HUES64 (cell line): ENCODE data around the gene OSER1.
"Not testable (repeated sequence)": the region's sequence is repeated elsewhere in the genome, so short reads cannot be mapped to it uniquely, and the experiment has no call there.

ENCODE experiments used
- H3K27ac ChIP-seq: 2 replicates; pipeline ENCODE4 v1.7.0; 2013; ENCODE audit warnings: low read depth, low read length, inconsistent platforms
- H3K27me3 ChIP-seq: 2 replicates; pipeline ENCODE4 v1.6.1; 2013; ENCODE audit warnings: mild to moderate bottlenecking, low read length; ENCODE audit not compliant: insufficient read depth
- H3K36me3 ChIP-seq: 2 replicates; pipeline ENCODE4 v1.6.1; 2013; ENCODE audit warnings: mild to moderate bottlenecking, low read length; ENCODE audit not compliant: insufficient read depth
- H3K4me1 ChIP-seq: 2 replicates; pipeline ENCODE4 v1.6.1; 2013; ENCODE audit warnings: mild to moderate bottlenecking, low read length, moderate library complexity; ENCODE audit not compliant: insufficient read depth
- H3K4me3 ChIP-seq: 2 replicates; pipeline ENCODE4 v1.5.1; 2013; ENCODE audit warnings: mild to moderate bottlenecking, low read length, moderate library complexity
- H3K9ac ChIP-seq: 2 replicates; pipeline ENCODE4 v1.6.1; 2013; ENCODE audit warnings: mild to moderate bottlenecking, low read depth, low read length
- H3K9me3 ChIP-seq: 2 replicates; pipeline ENCODE4 v1.6.1; 2013; ENCODE audit warnings: low read depth, low read length; ENCODE audit not compliant: insufficient read depth
- WGBS: fragments of 150-250, 120-280 bp; methylation state at CpG from one replicate; pipeline ENCODE4 v1.1.7; 2013; ENCODE audit warnings: missing lambda C conversion rate; 5-methylcytosine and 5-hydroxymethylcytosine counted together

OSER1 gene

GRCh38 chr20:44199877-44200276, 10.7 kb downstream of the OSER1 start:
- Histone ChIP-seq H3K4me1 (no peaks in the 10 kb centered on the region; the same call in 1 of the 2 replicates), H3K36me3 (peaks cover 84% of the 10 kb centered on the region), H3K4me3 (no peak overlapping the region), H3K9ac (no peak overlapping the region), H3K27ac (no peak overlapping the region), H3K27me3 (no peaks in the 10 kb centered on the region), H3K9me3 (no peaks in the 10 kb centered on the region)
- 94% methylated on average over 4 of the region's 4 CpGs for WGBS

- no peak overlapping the region for H3K9ac ChIP-seq
- 92% methylated on average over 4 of the region's 4 CpGs for WGBS
- no peaks in the 10 kb centered on the region for H3K9me3 ChIP-seq
- H3K36me3 ChIP-seq, result peaks cover 74% of the 10 kb centered on the region
- no peaks in the 10 kb centered on the region for H3K27me3 ChIP-seq
- H3K4me1 ChIP-seq, result no peaks in the 10 kb centered on the region
- H3K27ac ChIP-seq, result no peak overlapping the region
- H3K4me3 ChIP-seq, result no peak overlapping the region
Observed at GRCh38 chr20:44198872-44199271, 11.7 kb downstream of the OSER1 start.

- H3K4me1 ChIP-seq, result no peaks in the 10 kb centered on the region
- no peak overlapping the region for H3K9ac ChIP-seq
- H3K9me3 ChIP-seq, result no peaks in the 10 kb centered on the region
- no peak overlapping the region for H3K27ac ChIP-seq
- H3K36me3 ChIP-seq, result peaks cover 49% of the 10 kb centered on the region
- H3K27me3 ChIP-seq, result no peaks in the 10 kb centered on the region
- no peak overlapping the region for H3K4me3 ChIP-seq
- 93% methylated on average over 1 of the region's 3 CpGs for WGBS
Observed at GRCh38 chr20:44196271-44196670, 14.3 kb downstream of the OSER1 start.

- no peaks in the 10 kb centered on the region for H3K4me1 ChIP-seq
- no peaks in the 10 kb centered on the region for H3K9me3 ChIP-seq
- no peak overlapping the region for H3K9ac ChIP-seq
- no CpG with 5 or more reads among the region's 1 CpG for WGBS
- peaks cover 42% of the 10 kb centered on the region for H3K36me3 ChIP-seq
- H3K4me3 ChIP-seq, result no peak overlapping the region
- H3K27ac ChIP-seq, result no peak overlapping the region
- no peaks in the 10 kb centered on the region for H3K27me3 ChIP-seq
Observed at GRCh38 chr20:44195605-44196004, 15.0 kb downstream of the OSER1 start.

GRCh38 chr20:44193801-44194200, 16.8 kb downstream of the OSER1 start:
- no peak overlapping the region for H3K9ac ChIP-seq
- H3K36me3 ChIP-seq, result peaks cover 24% of the 10 kb centered on the region
- H3K4me3 ChIP-seq, result no peak overlapping the region
- no peaks in the 10 kb centered on the region for H3K4me1 ChIP-seq
- H3K27ac ChIP-seq, result no peak overlapping the region
- H3K9me3 ChIP-seq, result no peaks in the 10 kb centered on the region
- no peaks in the 10 kb centered on the region for H3K27me3 ChIP-seq
- WGBS, result 85% methylated on average over 2 of the region's 2 CpGs

GRCh38 chr20:44191640-44192039, 18.9 kb downstream of the OSER1 start:
- WGBS, result 93% methylated on average over 5 of the region's 5 CpGs
- not testable (repeated sequence) for H3K4me3 ChIP-seq, H3K27ac ChIP-seq, H3K27me3 ChIP-seq, H3K9me3 ChIP-seq, H3K36me3 ChIP-seq, H3K9ac ChIP-seq
- peaks cover 11% of the 10 kb centered on the region; the same call in 1 of the 2 replicates for H3K4me1 ChIP-seq

GRCh38 chr20:44190197-44190852, 20.2 kb downstream of the OSER1 start:
- H3K27ac ChIP-seq, H3K9me3 ChIP-seq, H3K27me3 ChIP-seq, H3K9ac ChIP-seq, H3K4me3 ChIP-seq, H3K36me3 ChIP-seq: not testable (repeated sequence)
- WGBS, result 43% methylated on average over 14 of the region's 15 CpGs
- H3K4me1 ChIP-seq, result peaks cover 11% of the 10 kb centered on the region; the same call in 1 of the 2 replicates

GRCh38 chr20:44188752-44189151, 21.8 kb downstream of the OSER1 start:
- peaks cover 11% of the 10 kb centered on the region; the same call in 1 of the 2 replicates for H3K4me1 ChIP-seq
- 84% methylated on average over 5 of the region's 6 CpGs for WGBS
- H3K36me3 ChIP-seq, result no peaks in the 10 kb centered on the region
- H3K27me3 ChIP-seq, result no peaks in the 10 kb centered on the region
- H3K4me3 ChIP-seq, result no peak overlapping the region
- H3K9ac ChIP-seq, result no peak overlapping the region
- H3K27ac ChIP-seq, result no peak overlapping the region
- no peaks in the 10 kb centered on the region for H3K9me3 ChIP-seq

- Histone ChIP-seq H3K4me1 (peaks cover 11% of the 10 kb centered on the region; the same call in 1 of the 2 replicates), H3K9ac (peak overlapping the region; percentile 63), H3K27ac (peak overlapping the region; percentile 4), H3K36me3 (no peaks in the 10 kb centered on the region), H3K27me3 (no peaks in the 10 kb centered on the region), H3K4me3 (peak overlapping the region; percentile 59), H3K9me3 (no peaks in the 10 kb centered on the region)
- 37% methylated on average over 8 of the region's 8 CpGs for WGBS
Observed at GRCh38 chr20:44187772-44188709, 22.5 kb downstream of the OSER1 start.

GRCh38 chr20:44187054-44187771, 23.4 kb downstream of the OSER1 start, which contains the start of gene JPH2:
TSS of gene JPH2 (minus strand) at chr20:44187188. CDS start at chr20:44186705, 483 bp downstream.
- WGBS, result 2% methylated on average over 19 of the region's 24 CpGs
- peaks cover 11% of the 10 kb centered on the region; the same call in 1 of the 2 replicates for H3K4me1 ChIP-seq
- H3K27ac ChIP-seq, result peak within 1 kb of the TSS; percentile 61
- peak within 1 kb of the TSS; percentile 63 for H3K9ac ChIP-seq
- no peaks in the 10 kb centered on the region for H3K36me3 ChIP-seq
- peak within 1 kb of the TSS; percentile 59 for H3K4me3 ChIP-seq
- H3K27me3 ChIP-seq, result no peaks in the 10 kb centered on the region
- H3K9me3 ChIP-seq, result no peaks in the 10 kb centered on the region

GRCh38 chr20:44186674-44187053, 23.9 kb downstream of the OSER1 start:
- H3K4me1 ChIP-seq, result peaks cover 13% of the 10 kb centered on the region; the same call in 1 of the 2 replicates
- H3K27ac ChIP-seq, result no peak overlapping the region
- H3K36me3 ChIP-seq, result no peaks in the 10 kb centered on the region
- H3K27me3 ChIP-seq, result no peaks in the 10 kb centered on the region
- H3K4me3 ChIP-seq, result peak overlapping the region; percentile 59
- WGBS, result 26% methylated on average over 14 of the region's 14 CpGs
- no peaks in the 10 kb centered on the region for H3K9me3 ChIP-seq
- peak overlapping the region; percentile 63 for H3K9ac ChIP-seq
